Measurements from ENCODE around the gene DDOST.

- no peak for TF ChIP-seq CTCF (IDR thresholded peaks at IDR 0.05)
- TF ChIP-seq POLR2AphosphoS5 (IDR thresholded peaks at IDR 0.05): no peak
- TF ChIP-seq POLR2A (IDR thresholded peaks at IDR 0.05): no peak
Observed at GRCh38 chr1:20704390-20705202, 43.4 kb upstream of the DDOST start.
